HepG2 (cell line): ENCODE results near the gene TIA1. TPM values are rescaled to one million over a fixed set of nuclear protein-coding genes. Genes with fewer than 3 reads are reported as not detected.

Source experiments
- ATAC-seq: fragments of 200-7000 bp; cut with Tn5 transposase; 3 replicates; pipeline ENCODE4 v1.9.1; 2020; ENCODE audit warnings: mild to moderate bottlenecking, moderate library complexity
- BruUV-seq: library from RNA; stranded (reverse); fragments of 400-500 nt; replicated peaks from 2 replicates; lab custom pipeline; 2021; lab: Mats Ljungman, UMichigan
- CTCF ChIA-PET: fragments of 300-600 bp; formaldehyde crosslinking; extraction: SDS; loops from one replicate; lab custom pipeline; 2021; ENCODE audit warnings: low total read pairs, inconsistent platforms, low intra/inter-chr PET ratio; lab: Yijun Ruan, JAX
- POLR2A ChIA-PET: fragments of 350-600 bp; sonication (Branson Sonifier 250); formaldehyde crosslinking; loops from one replicate; lab custom pipeline; 2020; ENCODE audit warnings: antibody characterized with exemption, inconsistent platforms; lab: Yijun Ruan, JAX
- DNase-seq: peaks from one replicate; pipeline ENCODE4 v3.0.0-alpha.2; 2015; ENCODE audit warnings: low spot score
- FAIRE-seq: peaks from 3 replicates; lab custom pipeline; 2011; peaks lifted over from hg19 to GRCh38; lab: Jason Lieb, UNC
- H2AFZ ChIP-seq: one replicate; pipeline ENCODE4 v1.6.1; 2011; ENCODE audit warnings: low read length, inconsistent platforms
- H3K27ac ChIP-seq: fragments of 300-600 bp; 3 replicates; pipeline ENCODE4 v1.8.0; 2011; ENCODE audit warnings: mixed run types, mild to moderate bottlenecking, mixed read lengths, low read length, inconsistent platforms; ENCODE audit not compliant: insufficient read depth; ENCODE audit errors: extremely low read length
- H3K27me3 ChIP-seq, 2 experiments: fragments of 200-600 bp in 1 of 2; 2 replicates in 1 of 2; 3 replicates in 1 of 2; pipeline versions ENCODE4 v1.6.0 to v1.8.0; 2011; ENCODE audit warnings: low read length in 2 of 2, mild to moderate bottlenecking in 2 of 2, moderate library complexity in 2 of 2, inconsistent platforms in 1 of 2; ENCODE audit not compliant: insufficient read depth in 2 of 2, control insufficient read depth in 1 of 2
- H3K36me3 ChIP-seq, 2 experiments: fragments of 200-600 bp in 1 of 2; replicated peaks in 1 of 2; 2 replicates in 1 of 2; 3 replicates in 1 of 2; pipeline versions ENCODE4 v1.5.1 to v1.8.0; 2011; ENCODE audit warnings: low read length in 2 of 2, inconsistent platforms in 1 of 2; ENCODE audit not compliant: insufficient read depth in 2 of 2, control insufficient read depth in 1 of 2
- H3K4me1 ChIP-seq: 2 replicates; pipeline ENCODE4 v1.5.1; 2012; ENCODE audit warnings: low read length, inconsistent platforms; ENCODE audit not compliant: insufficient read depth
- H3K4me2 ChIP-seq: 2 replicates; pipeline ENCODE4 v1.6.0; 2011; ENCODE audit warnings: low read depth, low read length, inconsistent platforms
- H3K4me3 ChIP-seq, 3 experiments: fragments of 200-600 bp in 1 of 3; sonication (generic), shearing (Covaris generic) in 1 of 3; replicated peaks in 1 of 3; 2 replicates each; pipeline ENCODE4 v1.5.1; 2011 to 2016; ENCODE audit warnings: low read length in 3 of 3, inconsistent platforms in 2 of 3, low read depth in 2 of 3, mild to moderate bottlenecking in 2 of 3, control low read depth in 1 of 3, mixed read lengths in 1 of 3; ENCODE audit not compliant: insufficient read depth in 1 of 3
- H3K79me2 ChIP-seq: one replicate; pipeline ENCODE4 v1.6.1; 2011; ENCODE audit warnings: low read length, inconsistent platforms; ENCODE audit not compliant: insufficient read depth
- H3K9ac ChIP-seq: 2 replicates; pipeline ENCODE4 v1.6.0; 2011; ENCODE audit warnings: mild to moderate bottlenecking, low read depth, low read length, inconsistent platforms; ENCODE audit not compliant: insufficient read depth
- H3K9me3 ChIP-seq: 2 replicates; pipeline ENCODE4 v1.5.1; 2012; ENCODE audit warnings: mild to moderate bottlenecking, low read length
- H4K20me1 ChIP-seq: 2 replicates; pipeline ENCODE4 v1.6.0; 2011; ENCODE audit warnings: inconsistent platforms, mild to moderate bottlenecking, low read length, moderate library complexity; ENCODE audit not compliant: insufficient read depth
- DPF2 ChIP-seq: sonication (generic); formaldehyde crosslinking; IDR thresholded peaks from 2 replicates; pipeline ENCODE4 v1.4.0; 2020; ENCODE audit warnings: mild to moderate bottlenecking, low read depth, missing genetic modification reagents, borderline replicate concordance
- HHEX ChIP-seq: IDR thresholded peaks from 2 replicates; pipeline ENCODE4 v1.6.1; 2016; ENCODE audit warnings: control low read depth
- MIER2 ChIP-seq: IDR thresholded peaks from 2 replicates; pipeline ENCODE4 v1.6.1; 2016; ENCODE audit warnings: missing biosample characterization, missing genetic modification reagents
- PAWR ChIP-seq: sonication (generic); formaldehyde crosslinking; IDR thresholded peaks from 2 replicates; pipeline ENCODE4 v1.4.0; 2020; ENCODE audit warnings: missing genetic modification reagents, mild to moderate bottlenecking, borderline replicate concordance
- POLR2A ChIP-seq, 2 experiments: IDR thresholded peaks; 2 replicates each; pipeline ENCODE4 v1.6.1; 2011; ENCODE audit warnings: low read depth in 2 of 2, low read length in 2 of 2, mild to moderate bottlenecking in 1 of 2, moderate library complexity in 1 of 2; ENCODE audit not compliant: insufficient read depth in 1 of 2
- PPARG ChIP-seq: conservative IDR thresholded peaks from 2 replicates; pipeline ENCODE4 v1.6.1; 2016; ENCODE audit warnings: missing biosample characterization, missing genetic modification reagents
- RBFOX2 ChIP-seq: fragments of 200-400 bp; formaldehyde crosslinking; IDR thresholded peaks from 2 replicates; pipeline ENCODE4 v1.6.1; 2017; ENCODE audit warnings: low read depth, mild to moderate bottlenecking, low read length
- RBM22 ChIP-seq: fragments of 200-400 bp; formaldehyde crosslinking; optimal IDR thresholded peaks from 2 replicates; pipeline ENCODE3; 2017; ENCODE audit warnings: mild to moderate bottlenecking, low read length, moderate library complexity
- ZNF563 ChIP-seq: sonication (generic); formaldehyde crosslinking; IDR thresholded peaks from 2 replicates; pipeline ENCODE4 v1.8.0; 2022; ENCODE audit warnings: mild to moderate bottlenecking, moderate library complexity, missing genetic modification reagents
- ZNF790 ChIP-seq: sonication (generic); formaldehyde crosslinking; IDR thresholded peaks from 2 replicates; pipeline ENCODE4 v1.8.0; 2022; ENCODE audit warnings: missing genetic modification reagents, mild to moderate bottlenecking, borderline replicate concordance
- WGBS: methylation state at CpG from one replicate; pipeline ENCODE4 v1.1.6; 2017; ENCODE audit warnings: low lambda C conversion rate; 5-methylcytosine and 5-hydroxymethylcytosine counted together
- in situ Hi-C: cut with HindIII; loops from 2 replicates; pipeline ENCODE4 v1.10.0; 2017; ENCODE audit warnings: low pct_unique_long_range_greater_than_20kb; ENCODE audit not compliant: extremely low pct_ligation_motif_present
- intact Hi-C: fragments of 100-400 bp; cut with micrococcal nuclease; formaldehyde crosslinking; loops from one replicate; pipeline ENCODE4 v1.10.0; 2022; ENCODE audit not compliant: unreplicated experiment
- polyA plus RNA-seq, 8 experiments: library from polyadenylated mRNA; depleted of rRNA in 3 of 8; stranded (reverse) in 7 of 8; unstranded in 1 of 8; fragments of >200 nt; fragmentation: Illumina TruSeq in 4 of 8; extraction: Trizol in 4 of 8; gene quantifications; 2 replicates each; pipeline versions ENCODE4 v1.2.1 to v1.2.3, GENCODE V29; 2011 to 2016; ENCODE audit warnings: low read depth in 4 of 8, missing spikeins in 1 of 8, mixed read lengths in 1 of 8; ENCODE audit not compliant: insufficient read depth in 1 of 8
- total RNA-seq, 5 experiments: library from RNA; depleted of rRNA; stranded (reverse); fragments of >200 nt; fragmentation: Illumina TruSeq; extraction: Trizol; gene quantifications; 2 replicates each; pipeline ENCODE4 v1.2.3, GENCODE V29; 2016; ENCODE audit warnings: low read depth in 1 of 5

Gene TIA1
- total and polyA plus RNA-seq, 2 of the 13 experiments (the other 11 are each of a cell fraction or from before 2014, with no cell fraction given), result 209 to 319 TPM

GRCh38 chr2:70243806-70244584, 4.4 kb downstream of the TIA1 start:
- peak overlapping the region; percentile 18 for H3K27ac ChIP-seq
- H4K20me1 ChIP-seq, result peaks cover 67% of the 10 kb centered on the region
- peaks cover 93% of the 10 kb centered on the region for H3K79me2 ChIP-seq
- no peaks in the 10 kb centered on the region; a peak in 1 of 5 replicates for H3K27me3 ChIP-seq
- POLR2A ChIA-PET, result interaction anchor here (1.5 kb wide), 1 partner anchor 14 kb away, joined by 7 read pairs; the partner anchor contains the start of gene PCYOX1
- CTCF ChIA-PET, result no interaction called here
- no peak for ATAC-seq
- H2AFZ ChIP-seq, result no peak overlapping the region
- intact Hi-C loops, result no loop called here
- WGBS, result 94% methylated on average over 5 of the region's 5 CpGs
- no TSS peak for BruUV-seq
- TF ChIP-seq HHEX (CRISPR knock-in tag) (no peak), POLR2A (IDR thresholded peaks at IDR 0.05; ENCODE audit: insufficient read depth in 1 of 2, low read depth in 2 of 2, low read length in 2 of 2) (peak in 1 of 2 experiments; percentile 48; a peak in 1 of 4 replicates), PPARG (CRISPR knock-in tag) (no peak), PAWR (CRISPR knock-in tag) (no peak), DPF2 (CRISPR knock-in tag) (no peak), MIER2 (CRISPR knock-in tag) (no peak), RBM22 (peak; percentile 41), ZNF563 (CRISPR knock-in tag) (no peak)
- peaks cover 67% of the 10 kb centered on the region for H3K4me1 ChIP-seq
- FAIRE-seq, result no peak
- no peak overlapping the region for H3K9ac ChIP-seq
- DNase-seq, result no peak
- 0 out of 6 replicates have a peak overlapping the region, but pooled peaks of 1 of the 3 experiments have one; percentile 11 for H3K4me3 ChIP-seq
- H3K4me2 ChIP-seq, result peak overlapping the region; percentile 47
- in situ Hi-C loops, result no loop called here
- H3K9me3 ChIP-seq, result no peaks in the 10 kb centered on the region
- H3K36me3 ChIP-seq, result peaks cover 11 to 32% of the 10 kb centered on the region in 2 experiments

GRCh38 chr2:70242552-70242951, 5.9 kb downstream of the TIA1 start:
- H3K4me2 ChIP-seq, result no peak overlapping the region
- H3K4me3 ChIP-seq, result no peak overlapping the region
- no peaks in the 10 kb centered on the region for H3K9me3 ChIP-seq
- in situ Hi-C loops (no loop called here), intact Hi-C loops (no loop called here)
- H3K36me3 ChIP-seq, result peaks cover 11 to 38% of the 10 kb centered on the region in 2 experiments
- 95% methylated on average over 4 of the region's 4 CpGs for WGBS
- POLR2A ChIA-PET, result interaction anchor here (1.1 kb wide), 1 partner anchor 51 kb away, joined by 3 read pairs; the partner anchor contains the start of gene C2orf42
- peaks cover 67% of the 10 kb centered on the region for H3K4me1 ChIP-seq
- no peak for TF ChIP-seq ZNF790 (CRISPR knock-in tag)
- TF ChIP-seq RBFOX2, result peak; percentile 21; the same call in 1 of the 2 replicates
- H2AFZ ChIP-seq, result no peak overlapping the region
- no peak for FAIRE-seq
- no peak overlapping the region for H3K27ac ChIP-seq
- CTCF ChIA-PET, result no interaction called here
- peaks cover 97% of the 10 kb centered on the region for H3K79me2 ChIP-seq
- no peaks in the 10 kb centered on the region; a peak in 1 of 5 replicates for H3K27me3 ChIP-seq
- no TSS peak for BruUV-seq
- DNase-seq, result no peak
- peaks cover 77% of the 10 kb centered on the region for H4K20me1 ChIP-seq
- ATAC-seq, result no peak
- no peak overlapping the region for H3K9ac ChIP-seq
